CD4-positive, alpha-beta T cell treated with Interleukin-17A for 4 hours (primary cell): ENCODE data around the gene OR5A2.
"Not testable (repeated sequence)": the region's sequence is repeated elsewhere in the genome, so short reads cannot be mapped to it uniquely, and the experiment has no call there.

Source experiments
- DNase-seq: peaks from one replicate; pipeline ENCODE4 v3.0.0-alpha.2; 2020; ENCODE audit warnings: mixed read lengths

The OR5A2 gene

GRCh38 chr11:59380263-59381059 lies 45.8 kb downstream of the OR5A2 start:
- no peak for DNase-seq

- DNase-seq = not testable (repeated sequence)
These were observed 53.9 kb downstream of the OR5A2 start for GRCh38 chr11:59372324-59372723.

- no peak for DNase-seq
These were observed 57.8 kb downstream of the OR5A2 start for GRCh38 chr11:59368238-59369022.
